Lung (tissue), 12 donors: Measurements from ENCODE around the gene FOXP1. TPM values are rescaled to one million over a fixed set of nuclear protein-coding genes. Genes with fewer than 3 reads are reported as not detected.
A peak's percentile ranks its signal among the peaks of the same experiment; 100 is the strongest.

ENCODE experiments used
- ATAC-seq: fragments of 200-7000 bp; cut with Tn5 transposase; one replicate; pipeline ENCODE4 v1.9.1; 2020; ENCODE audit warnings: moderate number of reproducible peaks; ENCODE audit not compliant: insufficient read depth, low FRiP score
- DNase-seq, 3 donors: peaks; one replicate each; pipeline ENCODE4 v3.0.0-alpha.2; 2013 to 2017
- H3K27ac ChIP-seq, 2 donors: one replicate each; pipeline ENCODE4 v1.5.1; 2013; ENCODE audit warnings: mild to moderate bottlenecking in 2 of 2, moderate library complexity in 2 of 2, control low read depth in 1 of 2, inconsistent platforms in 1 of 2, low read depth in 1 of 2, low read length in 1 of 2
- H3K27me3 ChIP-seq, 3 donors: one replicate each; pipeline ENCODE4 v1.5.1; 2013; ENCODE audit warnings: low read length in 2 of 3; ENCODE audit not compliant: control insufficient read depth in 3 of 3, insufficient read depth in 3 of 3
- H3K36me3 ChIP-seq, 4 donors: one replicate each; pipeline ENCODE4 v1.5.1; 2013; ENCODE audit warnings: low read length in 4 of 4, mild to moderate bottlenecking in 1 of 4, moderate library complexity in 1 of 4; ENCODE audit not compliant: control insufficient read depth in 4 of 4, insufficient read depth in 4 of 4
- H3K4me1 ChIP-seq, 5 donors: one replicate each; pipeline ENCODE4 v1.5.1; 2013; ENCODE audit warnings: low read length in 5 of 5, mild to moderate bottlenecking in 2 of 5, moderate library complexity in 1 of 5; ENCODE audit not compliant: control insufficient read depth in 5 of 5, insufficient read depth in 5 of 5
- H3K4me3 ChIP-seq: one replicate; pipeline ENCODE4 v1.5.1; 2013; ENCODE audit warnings: mild to moderate bottlenecking, control low read depth, moderate library complexity
- H3K9ac ChIP-seq, 2 donors: one replicate each; pipeline ENCODE4 v1.5.1; 2013; ENCODE audit warnings: low read length in 2 of 2, control low read depth in 1 of 2; ENCODE audit not compliant: insufficient read depth in 1 of 2
- H3K9me3 ChIP-seq, 4 donors: one replicate each; pipeline ENCODE4 v1.5.1; 2013; ENCODE audit warnings: low read length in 3 of 4, mild to moderate bottlenecking in 1 of 4, moderate library complexity in 1 of 4; ENCODE audit not compliant: control insufficient read depth in 4 of 4, insufficient read depth in 3 of 4
- WGBS, 2 donors: extraction: QIAGEN DNeasy Blood & Tissue Kit; methylation state at CpG; one replicate each; pipeline ENCODE4 v1.1.7; 2013; 5-methylcytosine and 5-hydroxymethylcytosine counted together
- polyA plus RNA-seq, 2 donors: library from polyadenylated mRNA; stranded (reverse); fragments of 200-250 nt; gene quantifications; one replicate each; pipeline ENCODE4 v1.2.1, GENCODE V29; 2013
- total RNA-seq, 2 donors: library from RNA; depleted of rRNA in 1 of 2; stranded (reverse); fragments of >200 nt in 1 of 2; gene quantifications; one replicate each; pipeline ENCODE4 v1.2.1, GENCODE V29; 2014 to 2021
- TF ChIP-seq, protein P1 (sequence below): IDR thresholded peaks from 2 replicates; pipeline ENCODE4 v1.5.1; 2012; ENCODE audit warnings: mild to moderate bottlenecking; ENCODE audit errors: control extremely low read depth, extremely low read depth
- donor health status: control.
- donor health status: control.
- donor health status: Bipolar disorder and iron deficiency.
- donor health status: healthy.
- donor health status: DM: yes; HTN: yes; CAD: no.

Gene FOXP1
- total and polyA plus RNA-seq, 4 donors: 13.8 to 287 (median 73.9) TPM

DNA sequence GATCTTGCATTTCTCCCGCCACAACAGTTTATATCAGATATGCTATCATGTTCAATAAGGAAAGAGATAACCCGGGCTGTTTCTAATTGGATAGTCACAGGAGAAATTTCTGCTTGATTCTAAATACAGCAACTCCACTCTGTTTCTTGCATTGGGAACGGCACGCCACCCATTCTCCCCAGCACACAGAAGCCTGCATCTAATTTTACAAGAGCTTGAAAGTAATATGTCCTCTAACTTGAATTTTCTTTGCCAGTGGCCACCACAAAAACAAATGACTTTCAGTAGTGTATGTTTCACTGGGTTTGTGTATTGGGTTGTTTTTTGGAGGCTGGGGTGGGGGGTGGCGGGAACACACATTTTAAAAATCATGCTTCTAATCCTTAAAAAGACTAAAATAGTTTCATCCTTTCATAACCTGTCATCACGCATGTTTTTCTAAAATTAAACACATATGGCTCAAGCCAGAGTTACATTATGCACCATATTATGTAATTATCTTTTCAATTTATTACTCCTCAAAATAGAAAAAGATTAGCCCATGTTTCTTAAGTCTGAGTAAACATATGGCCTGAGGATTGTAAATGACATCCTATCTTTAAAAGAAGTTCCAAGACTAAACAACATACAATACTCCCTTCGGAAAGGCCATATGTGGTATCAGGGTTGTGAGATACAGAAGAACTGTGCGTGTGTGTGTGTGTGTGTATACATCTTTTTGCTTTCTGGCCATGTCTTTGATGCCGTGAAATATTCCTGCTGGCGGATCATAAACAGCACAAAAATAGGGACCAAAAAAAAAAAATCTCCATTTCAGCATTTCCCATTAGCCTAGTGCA, 176.3 kb downstream of the FOXP1 start:
- Histone ChIP-seq H3K36me3 (no peaks in the 10 kb centered on the region), H3K27ac (no peak overlapping the region), H3K9me3 (no peaks in the 10 kb centered on the region), H3K9ac (peak overlapping the region in 1 of 2 donors; percentile 57), H3K4me1 (peaks cover 2 to 22% (median 7%) of the 10 kb centered on the region in 5 donors), H3K4me3 (no peak overlapping the region), H3K27me3 (no peaks in the 10 kb centered on the region)
- DNase-seq (peak; percentile 33 to 83 (median 68)), ATAC-seq (no peak)
- TF ChIP-seq, protein P1, sequence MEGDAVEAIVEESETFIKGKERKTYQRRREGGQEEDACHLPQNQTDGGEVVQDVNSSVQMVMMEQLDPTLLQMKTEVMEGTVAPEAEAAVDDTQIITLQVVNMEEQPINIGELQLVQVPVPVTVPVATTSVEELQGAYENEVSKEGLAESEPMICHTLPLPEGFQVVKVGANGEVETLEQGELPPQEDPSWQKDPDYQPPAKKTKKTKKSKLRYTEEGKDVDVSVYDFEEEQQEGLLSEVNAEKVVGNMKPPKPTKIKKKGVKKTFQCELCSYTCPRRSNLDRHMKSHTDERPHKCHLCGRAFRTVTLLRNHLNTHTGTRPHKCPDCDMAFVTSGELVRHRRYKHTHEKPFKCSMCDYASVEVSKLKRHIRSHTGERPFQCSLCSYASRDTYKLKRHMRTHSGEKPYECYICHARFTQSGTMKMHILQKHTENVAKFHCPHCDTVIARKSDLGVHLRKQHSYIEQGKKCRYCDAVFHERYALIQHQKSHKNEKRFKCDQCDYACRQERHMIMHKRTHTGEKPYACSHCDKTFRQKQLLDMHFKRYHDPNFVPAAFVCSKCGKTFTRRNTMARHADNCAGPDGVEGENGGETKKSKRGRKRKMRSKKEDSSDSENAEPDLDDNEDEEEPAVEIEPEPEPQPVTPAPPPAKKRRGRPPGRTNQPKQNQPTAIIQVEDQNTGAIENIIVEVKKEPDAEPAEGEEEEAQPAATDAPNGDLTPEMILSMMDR: no peak
- 90% methylated on average over 10 of the region's 10 CpGs for WGBS, 2 donors

DNA sequence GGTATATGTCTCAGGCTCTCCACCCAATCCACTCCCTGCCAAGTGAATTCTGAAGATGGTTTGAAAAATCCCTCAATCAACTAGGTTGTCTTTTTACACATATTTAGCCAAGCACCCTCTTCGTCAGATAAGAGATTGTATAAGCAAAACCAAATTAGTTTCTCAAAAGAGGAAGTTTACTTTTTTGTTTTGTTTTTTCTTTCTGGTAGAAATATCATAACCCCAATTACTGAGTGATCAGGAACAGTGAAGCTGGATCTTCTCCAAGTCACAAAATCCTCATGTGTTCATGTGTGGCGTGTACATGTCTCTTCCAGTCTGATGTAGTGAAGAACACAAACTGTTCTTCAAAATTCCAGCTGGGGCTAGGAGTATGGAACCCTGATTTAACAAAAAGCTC, 180.6 kb downstream of the FOXP1 start:
- H3K4me3 ChIP-seq: no peak overlapping the region
- no peaks in the 10 kb centered on the region for H3K9me3 ChIP-seq
- no peaks in the 10 kb centered on the region for H3K27me3 ChIP-seq
- H3K27ac ChIP-seq: no peak overlapping the region
- DNase-seq (peak in 1 of 3 donors; percentile 52), ATAC-seq (no peak)
- TF ChIP-seq, protein P1: no peak
- WGBS, 2 donors: 26 to 53% methylated on average over 2 of the region's 2 CpGs
- peaks cover 3 to 33% (median 21%) of the 10 kb centered on the region in 5 donors for H3K4me1 ChIP-seq
- no peaks in the 10 kb centered on the region for H3K36me3 ChIP-seq
- H3K9ac ChIP-seq: no peak overlapping the region

DNA sequence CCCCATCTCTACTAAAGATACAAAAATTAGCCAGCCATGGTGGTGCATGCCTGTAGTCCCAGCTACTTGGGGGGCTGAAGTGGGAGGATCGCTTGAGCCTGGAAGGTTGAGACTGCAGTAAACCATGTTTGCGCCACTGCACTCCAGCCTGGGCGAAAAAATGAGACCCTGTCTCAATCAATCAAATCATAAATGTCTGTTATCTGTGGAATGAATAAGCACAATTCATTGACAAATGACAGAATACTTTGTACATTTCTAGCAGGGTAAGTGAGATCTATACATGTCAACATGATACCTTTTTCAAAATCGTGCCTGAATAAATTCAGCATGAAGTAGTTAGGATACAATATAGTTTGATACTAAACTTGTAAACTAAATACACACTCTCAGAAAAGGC, 181.2 kb downstream of the FOXP1 start:
- TF ChIP-seq, protein P1: no peak
- DNase-seq: no peak
- 89 to 90% methylated on average over 4 of the region's 4 CpGs for WGBS, 2 donors
- Histone ChIP-seq H3K4me1 (peaks cover 3 to 34% (median 18%) of the 10 kb centered on the region in 5 donors), H3K9ac (no peak overlapping the region), H3K36me3 (no peaks in the 10 kb centered on the region), H3K27me3 (no peaks in the 10 kb centered on the region), H3K9me3 (no peaks in the 10 kb centered on the region), H3K27ac (no peak overlapping the region), H3K4me3 (no peak overlapping the region)
- no peak for ATAC-seq
